ENCODE results near the gene PDCD5. TPM values are rescaled to one million over a fixed set of nuclear protein-coding genes. Genes with fewer than 3 reads are reported as not detected.

PDCD5 gene
- polyA plus RNA-seq, 3 donors, result 41.4 to 84.5 (median 79.9) TPM

DNA sequence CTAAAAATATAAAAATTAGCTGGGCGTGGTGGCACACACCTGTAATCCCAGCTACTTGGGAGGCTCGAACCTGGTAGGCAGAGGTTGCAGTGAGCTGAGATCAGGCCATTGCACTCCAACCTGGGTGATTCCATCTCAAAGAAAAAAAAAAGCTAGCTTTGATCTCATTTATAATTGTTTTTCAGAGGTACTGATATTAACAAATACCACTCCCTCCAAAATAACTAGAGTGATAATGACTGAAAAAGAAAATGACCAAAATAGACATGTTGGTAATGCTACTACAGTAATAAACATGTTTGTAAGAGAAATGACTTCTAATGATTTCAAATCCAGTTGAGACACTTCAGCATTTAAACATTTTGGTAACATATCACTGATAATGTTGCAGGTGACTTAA, 13.0 kb downstream of the PDCD5 start:
- peaks cover 47 to 60% of the 10 kb centered on the region in 2 donors for H3K36me3 ChIP-seq (replicated peaks in 1 of 2; ENCODE audit: control insufficient read depth in 1 of 2, insufficient read depth in 2 of 2, low read length in 2 of 2)
- TF ChIP-seq, protein P1, sequence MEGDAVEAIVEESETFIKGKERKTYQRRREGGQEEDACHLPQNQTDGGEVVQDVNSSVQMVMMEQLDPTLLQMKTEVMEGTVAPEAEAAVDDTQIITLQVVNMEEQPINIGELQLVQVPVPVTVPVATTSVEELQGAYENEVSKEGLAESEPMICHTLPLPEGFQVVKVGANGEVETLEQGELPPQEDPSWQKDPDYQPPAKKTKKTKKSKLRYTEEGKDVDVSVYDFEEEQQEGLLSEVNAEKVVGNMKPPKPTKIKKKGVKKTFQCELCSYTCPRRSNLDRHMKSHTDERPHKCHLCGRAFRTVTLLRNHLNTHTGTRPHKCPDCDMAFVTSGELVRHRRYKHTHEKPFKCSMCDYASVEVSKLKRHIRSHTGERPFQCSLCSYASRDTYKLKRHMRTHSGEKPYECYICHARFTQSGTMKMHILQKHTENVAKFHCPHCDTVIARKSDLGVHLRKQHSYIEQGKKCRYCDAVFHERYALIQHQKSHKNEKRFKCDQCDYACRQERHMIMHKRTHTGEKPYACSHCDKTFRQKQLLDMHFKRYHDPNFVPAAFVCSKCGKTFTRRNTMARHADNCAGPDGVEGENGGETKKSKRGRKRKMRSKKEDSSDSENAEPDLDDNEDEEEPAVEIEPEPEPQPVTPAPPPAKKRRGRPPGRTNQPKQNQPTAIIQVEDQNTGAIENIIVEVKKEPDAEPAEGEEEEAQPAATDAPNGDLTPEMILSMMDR (IDR thresholded peaks at IDR 0.05), result no peak
- H3K4me3 ChIP-seq (replicated peaks in 1 of 3; ENCODE audit: low read depth in 2 of 3, low read length in 3 of 3), result no peak overlapping the region
- Mint-ChIP-seq H3K4me1 (no peaks in the 10 kb centered on the region), H3K27ac (no peak overlapping the region), H3K4me3 (no peak overlapping the region), H3K27me3 (ENCODE audit: low read depth in 3 of 3) (peaks cover 0 to 2% (median 0%) of the 10 kb centered on the region in 3 donors), H3K36me3 (peaks cover 69 to 77% of the 10 kb centered on the region in 2 donors), H3K9me3 (peaks cover 3 to 20% (median 7%) of the 10 kb centered on the region in 7 donors)
- no CpG with 5 or more reads among the region's 2 CpGs for WGBS (ENCODE audit: insufficient coverage)
- H4K20me1 ChIP-seq (ENCODE audit: insufficient read depth, low read length), result no peaks in the 10 kb centered on the region
- H3K4me2 ChIP-seq (replicated peaks; ENCODE audit: extremely low read depth, low read length, poor library complexity, severe bottlenecking), result no peak overlapping the region
- no peak for DNase-seq
- H3K9ac ChIP-seq (ENCODE audit: insufficient read depth, low read length, poor library complexity, severe bottlenecking), result no peak overlapping the region
- H3K27ac ChIP-seq (ENCODE audit: low read depth in 1 of 2, low read length in 2 of 2), result no peak overlapping the region
- intact Hi-C loops (cut with micrococcal nuclease), result no loop called here
- no peak overlapping the region for H2AFZ ChIP-seq (ENCODE audit: insufficient read depth, low read depth, low read length, poor library complexity, severe bottlenecking)
- no peaks in the 10 kb centered on the region for H3K4me1 ChIP-seq (ENCODE audit: control insufficient read depth in 1 of 2, insufficient read depth in 2 of 2, low read length in 2 of 2)
- H3K79me2 ChIP-seq (ENCODE audit: insufficient read depth, low read length), result no peaks in the 10 kb centered on the region
- no peaks in the 10 kb centered on the region for H3K27me3 ChIP-seq (ENCODE audit: control insufficient read depth in 2 of 2, insufficient read depth in 2 of 2, low read length in 2 of 2)
- H3K9me3 ChIP-seq (replicated peaks in 1 of 2; ENCODE audit: control insufficient read depth in 1 of 2, insufficient read depth in 1 of 2, low read length in 2 of 2), result no peaks in the 10 kb centered on the region

DNA sequence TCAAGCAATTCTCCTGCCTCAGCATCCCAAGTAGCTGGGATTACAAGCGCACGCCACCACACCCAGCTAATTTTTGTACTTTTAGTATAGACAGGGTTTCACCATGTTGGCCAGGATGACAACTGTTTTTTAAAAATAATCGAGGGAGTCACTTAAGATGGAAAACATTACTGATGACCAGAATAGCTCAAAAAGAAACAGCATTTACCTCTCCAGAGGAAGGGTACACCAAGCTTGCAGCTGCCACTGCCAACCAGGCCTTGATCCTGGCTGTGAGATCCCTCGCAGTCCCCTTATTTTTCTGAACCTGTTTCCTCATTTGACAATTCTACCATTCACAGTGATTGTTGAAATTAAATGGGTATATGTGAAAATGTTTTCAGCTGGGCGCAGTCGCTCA, 14.5 kb downstream of the PDCD5 start:
- Histone ChIP-seq H2AFZ (ENCODE audit: insufficient read depth, low read depth, low read length, poor library complexity, severe bottlenecking) (no peak overlapping the region), H3K9me3 (replicated peaks in 1 of 2; ENCODE audit: control insufficient read depth in 1 of 2, insufficient read depth in 1 of 2, low read length in 2 of 2) (no peaks in the 10 kb centered on the region), H3K4me2 (replicated peaks; ENCODE audit: extremely low read depth, low read length, poor library complexity, severe bottlenecking) (no peak overlapping the region), H3K36me3 (replicated peaks in 1 of 2; ENCODE audit: control insufficient read depth in 1 of 2, insufficient read depth in 2 of 2, low read length in 2 of 2) (peaks cover 52 to 72% of the 10 kb centered on the region in 2 donors), H3K79me2 (ENCODE audit: insufficient read depth, low read length) (no peaks in the 10 kb centered on the region), H3K27ac (ENCODE audit: low read depth in 1 of 2, low read length in 2 of 2) (no peak overlapping the region), H3K9ac (ENCODE audit: insufficient read depth, low read length, poor library complexity, severe bottlenecking) (no peak overlapping the region), H4K20me1 (ENCODE audit: insufficient read depth, low read length) (no peaks in the 10 kb centered on the region), H3K4me3 (replicated peaks in 1 of 3; ENCODE audit: low read depth in 2 of 3, low read length in 3 of 3) (no peak overlapping the region), H3K27me3 (ENCODE audit: control insufficient read depth in 2 of 2, insufficient read depth in 2 of 2, low read length in 2 of 2) (no peaks in the 10 kb centered on the region), H3K4me1 (ENCODE audit: control insufficient read depth in 1 of 2, insufficient read depth in 2 of 2, low read length in 2 of 2) (no peaks in the 10 kb centered on the region)
- whole genome bisulfite sequencing (ENCODE audit: insufficient coverage), result no CpG with 5 or more reads among the region's 6 CpGs
- TF ChIP-seq, protein P1 (IDR thresholded peaks at IDR 0.05), result no peak
- Mint-ChIP-seq H3K36me3 (peaks cover 76 to 82% of the 10 kb centered on the region in 2 donors), H3K4me1 (no peaks in the 10 kb centered on the region), H3K27ac (peak overlapping the region in 1 of 7 donors; percentile 27), H3K9me3 (peaks cover 3 to 20% (median 7%) of the 10 kb centered on the region in 7 donors), H3K27me3 (ENCODE audit: low read depth in 3 of 3) (peaks cover 0 to 2% (median 0%) of the 10 kb centered on the region in 3 donors), H3K4me3 (no peak overlapping the region)
- intact Hi-C loops (cut with micrococcal nuclease), result no loop called here
- DNase-seq, result no peak

Data from CD14-positive monocyte (primary cell).